MM.1S (cell line): ENCODE measurements around the gene MT1M.

Source experiments
- DNase-seq: peaks from one replicate; pipeline ENCODE4 v3.0.0-alpha.2; 2015
- H2AFZ ChIP-seq: fragments of 300-600 bp; sonication (generic); 2 replicates; pipeline ENCODE4 v1.6.0; 2016; ENCODE audit warnings: antibody characterized with exemption, low read length
- H3F3A ChIP-seq: fragments of 300-600 bp; sonication (generic); 2 replicates; pipeline ENCODE4 v1.6.1; 2016; ENCODE audit warnings: mild to moderate bottlenecking, antibody characterized with exemption, low read length, moderate library complexity, mixed read lengths; ENCODE audit not compliant: insufficient read depth
- H3K27ac ChIP-seq: fragments of 300-600 bp; sonication (generic); 2 replicates; pipeline ENCODE4 v1.5.1; 2016; ENCODE audit warnings: mild to moderate bottlenecking, low read length
- H3K27me3 ChIP-seq: fragments of 300-600 bp; sonication (generic); replicated peaks from 2 replicates; pipeline ENCODE4 v1.6.0; 2016; ENCODE audit warnings: low read length; ENCODE audit not compliant: insufficient read depth
- H3K36me3 ChIP-seq: fragments of 300-600 bp; sonication (generic); replicated peaks from 2 replicates; pipeline ENCODE4 v1.6.1; 2016; ENCODE audit warnings: mild to moderate bottlenecking, low read length, mixed read lengths; ENCODE audit not compliant: insufficient read depth
- H3K4me1 ChIP-seq: fragments of 300-600 bp; sonication (generic); 2 replicates; pipeline ENCODE4 v1.6.1; 2016; ENCODE audit warnings: low read length, mixed read lengths
- H3K4me2 ChIP-seq: fragments of 300-600 bp; sonication (generic); 2 replicates; pipeline ENCODE4 v1.6.0; 2016; ENCODE audit warnings: low read depth, low read length
- H3K4me3 ChIP-seq: fragments of 300-600 bp; sonication (generic); 2 replicates; pipeline ENCODE4 v1.5.1; 2016; ENCODE audit warnings: low read length, mixed read lengths
- H3K79me2 ChIP-seq: fragments of 300-600 bp; sonication (generic); 2 replicates; pipeline ENCODE4 v1.6.1; 2016; ENCODE audit warnings: mixed run types, low read length, mixed read lengths
- H3K9ac ChIP-seq: fragments of 300-600 bp; sonication (generic); 2 replicates; pipeline ENCODE4 v1.6.1; 2016; ENCODE audit warnings: low read length, mixed read lengths
- H3K9me2 ChIP-seq: fragments of 300-600 bp; sonication (generic); replicated peaks from 2 replicates; pipeline ENCODE4 v1.6.1; 2016; ENCODE audit warnings: mild to moderate bottlenecking, low read length, mixed read lengths; ENCODE audit not compliant: insufficient read depth
- H3K9me3 ChIP-seq: fragments of 300-600 bp; sonication (generic); replicated peaks from 2 replicates; pipeline ENCODE4 v1.6.1; 2016; ENCODE audit warnings: mild to moderate bottlenecking, low read length, mixed read lengths; ENCODE audit not compliant: insufficient read depth
- H4K20me1 ChIP-seq: fragments of 300-600 bp; sonication (generic); 2 replicates; pipeline ENCODE4 v1.6.1; 2016; ENCODE audit warnings: mild to moderate bottlenecking, low read length, moderate library complexity, mixed read lengths; ENCODE audit not compliant: insufficient read depth
- CTCF ChIP-seq: fragments of 300-600 bp; sonication (generic); IDR thresholded peaks from 2 replicates; pipeline ENCODE4 v1.5.1; 2016; ENCODE audit warnings: antibody characterized with exemption, low read length, mixed read lengths
- EZH2 ChIP-seq: fragments of 300-600 bp; sonication (generic); optimal IDR thresholded peaks from 2 replicates; pipeline ENCODE3; 2017; ENCODE audit warnings: low read depth, mild to moderate bottlenecking, antibody characterized with exemption, low read length, mixed read lengths
- EZH2phosphoT487 ChIP-seq: fragments of 300-600 bp; sonication (generic); IDR thresholded peaks from 2 replicates; pipeline ENCODE4 v1.6.1; 2018; ENCODE audit warnings: antibody characterized with exemption, low read length

Gene MT1M

GRCh38 chr16:56607109-56607618 is 25.3 kb upstream of the MT1M start:
- no peaks in the 10 kb centered on the region for H3K9me3 ChIP-seq
- no peak overlapping the region for H3K4me2 ChIP-seq
- H4K20me1 ChIP-seq = no peaks in the 10 kb centered on the region
- H3K27ac ChIP-seq = no peak overlapping the region
- no peaks in the 10 kb centered on the region for H3K36me3 ChIP-seq
- no peak overlapping the region for H3K4me3 ChIP-seq
- no peak overlapping the region for H2AFZ ChIP-seq
- DNase-seq = no peak
- TF ChIP-seq EZH2phosphoT487 (no peak), CTCF (no peak), EZH2 (no peak)
- H3K27me3 ChIP-seq = peaks cover 19% of the 10 kb centered on the region
- peaks cover 16% of the 10 kb centered on the region for H3F3A ChIP-seq
- peaks cover 19% of the 10 kb centered on the region for H3K4me1 ChIP-seq
- no peaks in the 10 kb centered on the region for H3K9me2 ChIP-seq
- H3K79me2 ChIP-seq = no peaks in the 10 kb centered on the region
- no peak overlapping the region for H3K9ac ChIP-seq

- no peak overlapping the region for H3K9ac ChIP-seq
- H3K36me3 ChIP-seq = no peaks in the 10 kb centered on the region
- H3K9me3 ChIP-seq = no peaks in the 10 kb centered on the region
- no peak for TF ChIP-seq EZH2
- no peak for TF ChIP-seq EZH2phosphoT487
- no peak for TF ChIP-seq CTCF
- H3K9me2 ChIP-seq = no peaks in the 10 kb centered on the region
- H2AFZ ChIP-seq = peak overlapping the region; percentile 66
- H3K4me2 ChIP-seq = peak overlapping the region; percentile 100; the same call in 1 of the 2 replicates
- no peak overlapping the region for H3K4me3 ChIP-seq
- H3K27me3 ChIP-seq = peaks cover 18% of the 10 kb centered on the region
- no peak overlapping the region for H3K27ac ChIP-seq
- H4K20me1 ChIP-seq = no peaks in the 10 kb centered on the region
- peaks cover 16% of the 10 kb centered on the region for H3F3A ChIP-seq
- no peak for DNase-seq
- peaks cover 19% of the 10 kb centered on the region for H3K4me1 ChIP-seq
- H3K79me2 ChIP-seq = no peaks in the 10 kb centered on the region
Observed at GRCh38 chr16:56607675-56608042, 24.8 kb upstream of the MT1M start.

GRCh38 chr16:56608043-56608875 is 24.2 kb upstream of the MT1M start, which contains the start of gene MT2A:
Gene MT2A, plus strand, starts transcription at chr16:56608584. Its CDS starts 72 bp downstream, at chr16:56608656.
- Histone ChIP-seq H3K9me3 (no peaks in the 10 kb centered on the region), H3K27me3 (peaks cover 18% of the 10 kb centered on the region), H3K36me3 (no peaks in the 10 kb centered on the region), H3K79me2 (no peaks in the 10 kb centered on the region), H4K20me1 (no peaks in the 10 kb centered on the region), H3K9ac (peak within 1 kb of the TSS; percentile 17; the same call in 1 of the 2 replicates), H3K9me2 (no peaks in the 10 kb centered on the region), H3F3A (peaks cover 16% of the 10 kb centered on the region), H2AFZ (peak within 1 kb of the TSS; percentile 87), H3K4me1 (peaks cover 19% of the 10 kb centered on the region), H3K27ac (no peak within 1 kb of the TSS), H3K4me2 (peak within 1 kb of the TSS; percentile 100), H3K4me3 (peak within 1 kb of the TSS; percentile 71)
- TF ChIP-seq EZH2phosphoT487 = no peak
- no peak for TF ChIP-seq EZH2
- no peak for TF ChIP-seq CTCF
- DNase-seq = peak; percentile 94
